Activated naive CD4-positive, alpha-beta T cell treated with anti-CD3 and anti-CD28 coated beads, Interleukin-2, amount 10 ng/mL, durations not matched to agents 7 days and 5 days (primary cell): ENCODE data around the gene GRIN3B.
A peak's percentile ranks its signal among the peaks of the same experiment; 100 is the strongest.

Experiments
- CTCF ChIA-PET: fragments of 350-600 bp; sonication (Branson Sonifier 250); formaldehyde crosslinking; loops from one replicate; lab custom pipeline; 2021; ENCODE audit warnings: antibody characterized with exemption; lab: Charles Lee
- DNase-seq: peaks from one replicate; pipeline ENCODE4 v3.0.0-alpha.2; 2020
- H3K27ac Mint-ChIP-seq: one replicate; pipeline ENCODE4 v1.8.0; 2021; ENCODE audit warnings: mild to moderate bottlenecking, moderate library complexity, mixed read lengths
- H3K27me3 Mint-ChIP-seq: one replicate; pipeline ENCODE4 v1.8.0; 2021; ENCODE audit warnings: mild to moderate bottlenecking, mixed read lengths
- H3K36me3 Mint-ChIP-seq: one replicate; pipeline ENCODE4 v1.8.0; 2021; ENCODE audit warnings: mixed read lengths
- H3K4me1 Mint-ChIP-seq: one replicate; pipeline ENCODE4 v1.8.0; 2021; ENCODE audit warnings: mixed read lengths
- H3K4me3 Mint-ChIP-seq: one replicate; pipeline ENCODE4 v1.8.0; 2021; ENCODE audit warnings: mild to moderate bottlenecking, moderate library complexity, mixed read lengths
- H3K9me3 Mint-ChIP-seq: one replicate; pipeline ENCODE4 v1.8.0; 2021; ENCODE audit warnings: mixed read lengths

Gene GRIN3B

DNA sequence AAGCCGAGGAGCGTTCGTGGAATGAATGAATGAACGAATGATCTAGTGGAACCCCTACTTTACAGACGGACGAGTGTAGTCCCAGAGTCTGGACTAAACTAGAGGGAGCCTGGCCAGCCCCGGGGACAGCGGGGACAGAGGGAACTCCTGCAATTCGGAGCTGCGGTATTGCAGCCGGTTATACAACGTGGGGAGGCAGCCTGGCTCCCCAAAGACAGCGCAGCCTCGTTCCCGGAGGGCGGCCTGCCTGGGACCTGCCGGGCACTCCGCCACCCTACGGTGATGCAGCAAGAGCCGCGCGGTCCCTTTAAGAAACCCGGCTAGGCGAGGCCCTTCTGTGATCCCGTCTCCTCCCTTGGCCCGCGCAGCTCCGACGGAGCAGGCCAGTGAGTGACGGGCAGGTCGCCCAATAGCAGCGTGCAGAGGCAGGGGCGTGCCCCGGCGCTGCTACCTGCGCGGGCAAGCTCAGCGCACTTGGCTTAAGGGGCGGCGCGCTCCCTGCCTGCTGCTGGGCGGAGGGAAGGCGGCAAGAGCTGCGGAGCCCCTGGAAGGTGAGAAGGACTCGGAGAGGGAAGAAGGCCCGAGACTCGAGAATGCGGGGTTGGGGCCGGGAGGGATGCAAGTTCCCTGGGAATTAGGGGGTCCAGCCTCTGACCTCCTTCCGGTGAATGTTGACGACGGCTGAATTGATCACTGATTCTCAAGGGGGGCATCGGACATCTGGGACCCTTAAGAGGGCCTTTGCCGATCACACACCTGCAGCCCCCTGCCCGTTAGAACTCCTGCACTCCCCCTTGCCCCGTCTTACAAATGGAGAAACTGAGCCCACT, 39.6 kb downstream of the GRIN3B start, which contains the start of gene ABCA7:
Gene ABCA7, plus strand, starts transcription at position 462 of the 830 bp plus-strand sequence. CDS start 1,255 bp downstream, outside the sequence.
- Mint-ChIP-seq H3K9me3 (no peaks in the 10 kb centered on the region), H3K27me3 (peaks cover 5% of the 10 kb centered on the region), H3K4me3 (peak within 1 kb of the TSS; percentile 100), H3K4me1 (peaks cover 66% of the 10 kb centered on the region), H3K27ac (peak within 1 kb of the TSS; percentile 92), H3K36me3 (peaks cover 49% of the 10 kb centered on the region)
- DNase-seq: peak; percentile 100
- CTCF ChIA-PET: interaction anchor here (1.3 to 2.3 kb wide), 4 partner anchors 11 to 205 kb away, joined by 3 to 6 read pairs (median 5); partner anchors contain the start of gene ARHGAP45

GRCh38 chr19:1040476-1041271, 40.5 kb downstream of the GRIN3B start:
- H3K4me3 Mint-ChIP-seq: peak overlapping the region; percentile 100
- DNase-seq: peak; percentile 96
- H3K9me3 Mint-ChIP-seq: peaks cover 2% of the 10 kb centered on the region
- H3K27me3 Mint-ChIP-seq: peaks cover 5% of the 10 kb centered on the region
- peak overlapping the region; percentile 92 for H3K27ac Mint-ChIP-seq
- CTCF ChIA-PET: interaction anchor here (0.9 to 2.3 kb wide), 6 partner anchors 12 to 204 kb away, joined by 3 to 6 read pairs (median 4); partner anchors contain the start of gene ARHGAP45
- H3K4me1 Mint-ChIP-seq: peaks cover 63% of the 10 kb centered on the region
- peaks cover 48% of the 10 kb centered on the region for H3K36me3 Mint-ChIP-seq

GRCh38 chr19:1041272-1041834, 41.1 kb downstream of the GRIN3B start:
- Mint-ChIP-seq H3K9me3 (peaks cover 2% of the 10 kb centered on the region), H3K4me1 (peaks cover 56% of the 10 kb centered on the region), H3K4me3 (peak overlapping the region; percentile 100), H3K36me3 (peaks cover 46% of the 10 kb centered on the region), H3K27me3 (peaks cover 5% of the 10 kb centered on the region), H3K27ac (peak overlapping the region; percentile 92)
- CTCF ChIA-PET: interaction anchor here (0.9 to 1.3 kb wide), 3 partner anchors 16 to 26 kb away, joined by 3 to 6 read pairs (median 4); partner anchors contain the start of gene ARHGAP45
- no peak for DNase-seq

- peaks cover 2% of the 10 kb centered on the region for H3K9me3 Mint-ChIP-seq
- CTCF ChIA-PET: interaction anchor here (0.7 to 1.3 kb wide), 2 partner anchors 11 to 15 kb away, joined by 3 read pairs; no protein-coding TSS in a partner anchor
- no peak for DNase-seq
- no peak overlapping the region for H3K4me3 Mint-ChIP-seq
- H3K4me1 Mint-ChIP-seq: peaks cover 53% of the 10 kb centered on the region
- peaks cover 5% of the 10 kb centered on the region for H3K27me3 Mint-ChIP-seq
- peaks cover 45% of the 10 kb centered on the region for H3K36me3 Mint-ChIP-seq
- H3K27ac Mint-ChIP-seq: no peak overlapping the region
Observed at GRCh38 chr19:1041835-1042685, 41.8 kb downstream of the GRIN3B start.

DNA sequence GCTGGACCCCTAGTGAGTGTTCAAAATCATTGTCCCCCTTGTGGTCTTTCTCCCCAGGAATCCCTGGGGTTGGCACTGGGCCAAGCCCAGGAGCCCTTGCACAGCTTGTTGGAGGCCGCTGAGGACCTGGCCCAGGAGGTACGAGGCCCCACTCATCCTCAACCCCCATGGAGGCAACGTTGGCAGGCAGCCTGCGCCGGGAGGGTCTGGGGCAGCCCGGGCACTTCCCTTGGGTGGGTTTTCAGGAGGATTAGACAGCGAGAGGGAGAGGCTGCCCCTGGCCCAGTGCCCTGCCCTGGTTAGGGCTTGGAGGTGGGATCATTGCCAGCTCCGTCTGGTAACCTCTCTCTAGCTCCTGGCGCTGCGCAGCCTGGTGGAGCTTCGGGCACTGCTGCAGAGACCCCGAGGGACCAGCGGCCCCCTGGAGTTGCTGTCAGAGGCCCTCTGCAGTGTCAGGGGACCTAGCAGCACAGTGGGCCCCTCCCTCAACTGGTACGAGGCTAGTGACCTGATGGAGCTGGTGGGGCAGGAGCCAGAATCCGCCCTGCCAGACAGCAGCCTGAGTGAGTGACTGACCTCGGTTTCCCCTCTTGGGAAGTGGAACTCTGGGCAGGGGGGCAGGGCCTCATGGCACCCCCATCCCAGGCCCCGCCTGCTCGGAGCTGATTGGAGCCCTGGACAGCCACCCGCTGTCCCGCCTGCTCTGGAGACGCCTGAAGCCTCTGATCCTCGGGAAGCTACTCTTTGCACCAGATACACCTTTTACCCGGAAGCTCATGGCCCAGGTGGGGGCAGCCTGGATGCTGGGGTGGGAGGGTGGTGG, 42.7 kb downstream of the GRIN3B start:
- Mint-ChIP-seq H3K36me3 (peaks cover 40% of the 10 kb centered on the region), H3K27ac (no peak overlapping the region), H3K4me1 (peaks cover 46% of the 10 kb centered on the region), H3K4me3 (no peak overlapping the region), H3K27me3 (peaks cover 5% of the 10 kb centered on the region), H3K9me3 (peaks cover 2% of the 10 kb centered on the region)
- CTCF ChIA-PET: interaction anchor here (0.6 to 0.7 kb wide), 2 partner anchors 10 to 394 kb away, joined by 3 read pairs; no protein-coding TSS in a partner anchor
- no peak for DNase-seq

- peak; percentile 76 for DNase-seq
- Mint-ChIP-seq H3K9me3 (peaks cover 2% of the 10 kb centered on the region), H3K27me3 (no peaks in the 10 kb centered on the region), H3K36me3 (peaks cover 25% of the 10 kb centered on the region), H3K4me1 (peaks cover 24% of the 10 kb centered on the region), H3K27ac (no peak overlapping the region), H3K4me3 (no peak overlapping the region)
- CTCF ChIA-PET: no interaction called here
Observed at GRCh38 chr19:1045247-1045603, 45.0 kb downstream of the GRIN3B start.

DNA sequence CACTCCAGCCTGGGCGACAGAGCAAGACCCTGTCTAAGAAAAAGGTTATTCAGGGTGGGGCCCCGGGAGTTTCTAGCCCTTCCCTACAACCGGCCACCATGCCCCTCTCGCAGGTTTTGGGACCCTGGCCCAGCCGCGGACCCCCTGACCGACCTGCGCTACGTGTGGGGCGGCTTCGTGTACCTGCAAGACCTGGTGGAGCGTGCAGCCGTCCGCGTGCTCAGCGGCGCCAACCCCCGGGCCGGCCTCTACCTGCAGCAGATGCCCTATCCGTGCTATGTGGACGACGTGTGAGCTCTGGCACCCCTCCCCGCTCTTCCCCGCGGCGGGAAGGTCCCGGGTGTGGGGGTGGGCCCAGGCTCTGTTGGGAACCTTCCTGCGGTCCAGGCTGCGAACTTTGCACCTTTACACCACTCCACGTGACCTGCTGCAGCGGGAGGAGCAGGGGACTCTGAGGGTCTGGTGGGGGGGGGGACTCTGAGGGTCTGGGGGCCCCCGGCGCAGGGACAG, 46.0 kb downstream of the GRIN3B start:
- peaks cover 25% of the 10 kb centered on the region for H3K36me3 Mint-ChIP-seq
- no peaks in the 10 kb centered on the region for H3K27me3 Mint-ChIP-seq
- H3K9me3 Mint-ChIP-seq: peaks cover 2% of the 10 kb centered on the region
- H3K4me1 Mint-ChIP-seq: peaks cover 18% of the 10 kb centered on the region
- H3K27ac Mint-ChIP-seq: no peak overlapping the region
- H3K4me3 Mint-ChIP-seq: no peak overlapping the region
- CTCF ChIA-PET: no interaction called here
- no peak for DNase-seq

- H3K27me3 Mint-ChIP-seq: no peaks in the 10 kb centered on the region
- CTCF ChIA-PET: interaction anchor here (1.0 kb wide), 1 partner anchor 13 kb away, joined by 3 read pairs; no protein-coding TSS in a partner anchor
- peak; percentile 56 for DNase-seq
- H3K36me3 Mint-ChIP-seq: peaks cover 29% of the 10 kb centered on the region
- H3K27ac Mint-ChIP-seq: peak overlapping the region; percentile 37
- H3K4me1 Mint-ChIP-seq: peaks cover 18% of the 10 kb centered on the region
- peaks cover 2% of the 10 kb centered on the region for H3K9me3 Mint-ChIP-seq
- no peak overlapping the region for H3K4me3 Mint-ChIP-seq
Observed at GRCh38 chr19:1046836-1047695, 46.8 kb downstream of the GRIN3B start.

DNA sequence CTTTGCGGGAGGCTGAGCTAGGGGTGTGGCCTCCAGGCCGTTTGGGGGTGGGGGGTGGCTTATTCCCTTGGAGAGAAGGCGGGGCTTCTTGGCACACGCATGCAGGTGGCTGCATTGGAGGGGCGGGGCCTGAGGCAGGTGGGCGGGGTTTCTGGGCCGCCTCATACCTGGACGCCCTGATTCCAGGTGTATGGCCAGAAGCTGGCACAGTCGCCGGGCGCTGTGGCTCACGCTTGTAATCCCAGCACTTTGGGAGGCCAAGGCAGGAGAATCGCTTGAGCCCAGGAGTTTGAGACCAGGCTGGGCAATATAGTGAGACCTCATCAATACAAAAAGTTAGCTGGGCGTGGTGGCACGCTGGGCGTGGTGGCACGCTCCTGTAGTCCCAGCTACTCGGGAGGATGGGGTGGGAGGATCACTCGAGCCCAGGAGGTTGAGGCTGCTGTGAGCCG, 47.5 kb downstream of the GRIN3B start:
- Mint-ChIP-seq H3K4me1 (peaks cover 16% of the 10 kb centered on the region), H3K36me3 (peaks cover 26% of the 10 kb centered on the region), H3K27ac (no peak overlapping the region), H3K27me3 (no peaks in the 10 kb centered on the region), H3K4me3 (no peak overlapping the region), H3K9me3 (peaks cover 2% of the 10 kb centered on the region)
- DNase-seq: peak; percentile 28
- CTCF ChIA-PET: interaction anchor here (1.0 kb wide), 1 partner anchor 13 kb away, joined by 3 read pairs; no protein-coding TSS in a partner anchor

GRCh38 chr19:1049106-1049505, 48.9 kb downstream of the GRIN3B start:
- CTCF ChIA-PET: interaction anchor here (0.6 to 1.1 kb wide), 2 partner anchors 17 to 295 kb away, joined by 3 read pairs; no protein-coding TSS in a partner anchor
- H3K36me3 Mint-ChIP-seq: peaks cover 33% of the 10 kb centered on the region
- peaks cover 2% of the 10 kb centered on the region for H3K9me3 Mint-ChIP-seq

DNA sequence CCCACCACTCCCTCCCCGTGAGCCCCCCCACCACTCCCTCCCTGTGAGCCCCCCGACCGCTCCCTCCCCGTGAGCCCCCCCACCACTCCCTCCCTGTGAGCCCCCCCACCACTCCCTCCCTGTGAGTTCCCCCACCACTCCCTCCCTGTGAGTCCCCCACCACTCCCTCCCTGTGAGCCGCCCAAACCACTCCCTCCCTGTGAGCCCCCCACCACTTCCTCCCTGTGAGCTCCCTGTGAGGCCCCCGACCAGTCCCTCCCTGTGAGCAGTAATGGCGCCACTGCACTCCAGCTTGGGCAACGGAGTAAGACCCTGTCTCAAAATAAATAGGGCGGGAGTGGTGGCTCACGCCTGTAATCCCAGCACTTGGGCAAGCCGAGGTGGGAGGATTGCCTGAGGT, 49.6 kb downstream of the GRIN3B start:
- Mint-ChIP-seq H3K4me1 (peaks cover 20% of the 10 kb centered on the region), H3K9me3 (peaks cover 2% of the 10 kb centered on the region), H3K4me3 (no peak overlapping the region), H3K27ac (no peak overlapping the region), H3K27me3 (no peaks in the 10 kb centered on the region), H3K36me3 (peaks cover 27% of the 10 kb centered on the region)
- no peak for DNase-seq
- CTCF ChIA-PET: interaction anchor here (0.9 kb wide), 1 partner anchor 11 kb away, joined by 3 read pairs; no protein-coding TSS in a partner anchor

More at GRCh38 chr19:1049106-1049505, 48.9 kb downstream of the GRIN3B start:
- Mint-ChIP-seq H3K27ac (no peak overlapping the region), H3K4me3 (no peak overlapping the region), H3K4me1 (peaks cover 20% of the 10 kb centered on the region), H3K27me3 (no peaks in the 10 kb centered on the region)
- DNase-seq: no peak
